ENCODE data around the gene PGR.

The PGR gene

GRCh38 chr11:101043940-101044339 lies 85.7 kb downstream of the PGR start:
- H3K36me3 ChIP-seq (ENCODE audit: insufficient read depth, low read length): no peaks in the 10 kb centered on the region
- TF ChIP-seq CTCF (IDR thresholded peaks at IDR 0.05; ENCODE audit: borderline replicate concordance, extremely low read depth, low read length, poor library complexity, severe bottlenecking): no peak
- TF ChIP-seq EZH2 (IDR thresholded peaks at IDR 0.05; ENCODE audit: borderline replicate concordance, low read depth, low read length, severe bottlenecking): no peak
- ATAC-seq (ENCODE audit: insufficient read depth, low read depth) (no peak), DNase-seq (no peak)
- no peak overlapping the region for H3K4me3 ChIP-seq (ENCODE audit: low read depth in 1 of 2, low read length in 2 of 2)
- H3K9ac ChIP-seq (ENCODE audit: low read depth, low read length): no peak overlapping the region
- H4K20me1 ChIP-seq (ENCODE audit: insufficient read depth, low read length): no peaks in the 10 kb centered on the region
- H3K9me3 ChIP-seq (ENCODE audit: insufficient read depth, low read length, severe bottlenecking): no peaks in the 10 kb centered on the region
- H2AFZ ChIP-seq (ENCODE audit: low read depth, low read length): no peak overlapping the region
- no peak overlapping the region for H3K4me2 ChIP-seq (ENCODE audit: insufficient read depth, low read length)
- H3K27me3 ChIP-seq (ENCODE audit: insufficient read depth, low read length, poor library complexity): no peaks in the 10 kb centered on the region
- H3K79me2 ChIP-seq (ENCODE audit: insufficient read depth, low read length): no peaks in the 10 kb centered on the region
- no peak overlapping the region for H3K27ac ChIP-seq (ENCODE audit: low read length)
- no peaks in the 10 kb centered on the region for H3K4me1 ChIP-seq (ENCODE audit: insufficient read depth, low read length)

- H3K4me3 ChIP-seq (ENCODE audit: low read depth in 1 of 2, low read length in 2 of 2): no peak overlapping the region
- no peak overlapping the region for H3K9ac ChIP-seq (ENCODE audit: low read depth, low read length)
- H3K4me2 ChIP-seq (ENCODE audit: insufficient read depth, low read length): no peak overlapping the region
- DNase-seq (no peak), ATAC-seq (ENCODE audit: insufficient read depth, low read depth) (no peak)
- TF ChIP-seq CTCF (IDR thresholded peaks at IDR 0.05; ENCODE audit: borderline replicate concordance, extremely low read depth, low read length, poor library complexity, severe bottlenecking) (no peak), EZH2 (IDR thresholded peaks at IDR 0.05; ENCODE audit: borderline replicate concordance, low read depth, low read length, severe bottlenecking) (no peak)
- no peaks in the 10 kb centered on the region for H4K20me1 ChIP-seq (ENCODE audit: insufficient read depth, low read length)
- no peaks in the 10 kb centered on the region for H3K27me3 ChIP-seq (ENCODE audit: insufficient read depth, low read length, poor library complexity)
- no peaks in the 10 kb centered on the region for H3K4me1 ChIP-seq (ENCODE audit: insufficient read depth, low read length)
- no peaks in the 10 kb centered on the region for H3K36me3 ChIP-seq (ENCODE audit: insufficient read depth, low read length)
- no peak overlapping the region for H3K27ac ChIP-seq (ENCODE audit: low read length)
- H2AFZ ChIP-seq (ENCODE audit: low read depth, low read length): no peak overlapping the region
- no peaks in the 10 kb centered on the region for H3K9me3 ChIP-seq (ENCODE audit: insufficient read depth, low read length, severe bottlenecking)
- H3K79me2 ChIP-seq (ENCODE audit: insufficient read depth, low read length): no peaks in the 10 kb centered on the region
Observed at GRCh38 chr11:101035872-101036271, 93.7 kb downstream of the PGR start.

- DNase-seq (no peak), ATAC-seq (ENCODE audit: insufficient read depth, low read depth) (no peak)
- no peaks in the 10 kb centered on the region for H3K79me2 ChIP-seq (ENCODE audit: insufficient read depth, low read length)
- H3K27me3 ChIP-seq (ENCODE audit: insufficient read depth, low read length, poor library complexity): no peaks in the 10 kb centered on the region
- H3K9ac ChIP-seq (ENCODE audit: low read depth, low read length): no peak overlapping the region
- H3K4me1 ChIP-seq (ENCODE audit: insufficient read depth, low read length): no peaks in the 10 kb centered on the region
- no peaks in the 10 kb centered on the region for H3K36me3 ChIP-seq (ENCODE audit: insufficient read depth, low read length)
- H4K20me1 ChIP-seq (ENCODE audit: insufficient read depth, low read length): no peaks in the 10 kb centered on the region
- no peaks in the 10 kb centered on the region for H3K9me3 ChIP-seq (ENCODE audit: insufficient read depth, low read length, severe bottlenecking)
- no peak overlapping the region for H3K4me2 ChIP-seq (ENCODE audit: insufficient read depth, low read length)
- no peak overlapping the region for H2AFZ ChIP-seq (ENCODE audit: low read depth, low read length)
- TF ChIP-seq EZH2 (IDR thresholded peaks at IDR 0.05; ENCODE audit: borderline replicate concordance, low read depth, low read length, severe bottlenecking) (no peak), CTCF (IDR thresholded peaks at IDR 0.05; ENCODE audit: borderline replicate concordance, extremely low read depth, low read length, poor library complexity, severe bottlenecking) (no peak)
- no peak overlapping the region for H3K27ac ChIP-seq (ENCODE audit: low read length)
- no peak overlapping the region for H3K4me3 ChIP-seq (ENCODE audit: low read depth in 1 of 2, low read length in 2 of 2)
Observed at GRCh38 chr11:101034076-101034475, 95.5 kb downstream of the PGR start.

DNA sequence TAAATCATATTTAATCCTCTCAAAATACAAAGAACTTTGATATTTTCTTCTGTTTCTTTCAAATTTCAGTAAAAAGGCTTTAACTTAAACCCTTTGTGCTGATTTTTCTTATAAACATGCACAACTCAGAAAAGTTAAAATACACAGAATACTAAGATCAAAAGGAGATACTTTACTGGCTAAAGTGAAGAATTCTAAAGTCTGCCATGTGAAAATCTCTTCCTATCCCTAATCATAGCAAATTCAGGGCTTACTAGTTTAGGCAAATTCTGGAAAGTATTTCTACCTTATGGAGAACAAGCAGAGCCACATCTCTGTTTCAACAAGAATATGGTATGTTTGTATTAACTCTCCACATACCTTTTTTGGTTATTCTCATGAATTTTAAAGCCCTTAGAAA lies 96.6 kb downstream of the PGR start:
- Histone ChIP-seq H3K36me3 (ENCODE audit: insufficient read depth, low read length) (no peaks in the 10 kb centered on the region), H3K9ac (ENCODE audit: low read depth, low read length) (no peak overlapping the region), H3K27me3 (ENCODE audit: insufficient read depth, low read length, poor library complexity) (no peaks in the 10 kb centered on the region), H3K4me2 (ENCODE audit: insufficient read depth, low read length) (no peak overlapping the region), H3K27ac (ENCODE audit: low read length) (no peak overlapping the region), H4K20me1 (ENCODE audit: insufficient read depth, low read length) (no peaks in the 10 kb centered on the region), H3K79me2 (ENCODE audit: insufficient read depth, low read length) (no peaks in the 10 kb centered on the region), H3K4me1 (ENCODE audit: insufficient read depth, low read length) (no peaks in the 10 kb centered on the region), H3K4me3 (ENCODE audit: low read depth in 1 of 2, low read length in 2 of 2) (no peak overlapping the region), H3K9me3 (ENCODE audit: insufficient read depth, low read length, severe bottlenecking) (no peaks in the 10 kb centered on the region), H2AFZ (ENCODE audit: low read depth, low read length) (no peak overlapping the region)
- ATAC-seq (ENCODE audit: insufficient read depth, low read depth) (no peak), DNase-seq (no peak)
- TF ChIP-seq EZH2 (IDR thresholded peaks at IDR 0.05; ENCODE audit: borderline replicate concordance, low read depth, low read length, severe bottlenecking) (no peak), CTCF (IDR thresholded peaks at IDR 0.05; ENCODE audit: borderline replicate concordance, extremely low read depth, low read length, poor library complexity, severe bottlenecking) (no peak)
